Superior temporal gyrus (tissue), 1 donor: Measurements from ENCODE around the gene NOLC1.
"Not testable (repeated sequence)": the region's sequence is repeated elsewhere in the genome, so short reads cannot be mapped to it uniquely, and the experiment has no call there.

Experiments used
- DNase-seq: peaks from one replicate; pipeline ENCODE4 v3.0.0-alpha.2; 2016; ENCODE audit errors: extremely low spot score

NOLC1 gene

DNA sequence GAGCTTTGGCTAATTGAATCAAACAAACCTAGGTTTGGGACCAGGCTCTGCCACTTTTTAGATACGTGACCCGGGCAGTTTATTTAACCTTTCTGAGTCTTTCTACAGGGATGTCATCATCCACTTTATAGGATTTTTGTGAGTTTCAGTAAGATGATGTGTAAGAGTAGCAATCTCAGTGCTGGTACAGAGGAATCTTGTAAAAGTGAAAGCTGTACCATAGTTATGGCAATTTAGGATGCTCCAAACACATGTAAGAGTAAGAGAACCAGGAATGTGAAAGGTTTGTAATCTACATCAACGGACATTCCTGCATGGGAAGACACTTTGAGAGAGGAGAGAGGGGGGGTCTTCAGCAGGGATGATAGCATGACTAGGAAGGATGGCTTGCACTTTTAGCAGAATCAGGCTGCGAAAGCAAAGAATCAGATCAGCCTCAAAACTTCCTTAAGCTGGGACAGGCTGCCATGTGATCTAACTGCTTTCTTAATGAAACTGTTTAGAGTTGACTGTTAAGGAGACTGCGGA lies 968 bp downstream of the NOLC1 start:
- DNase-seq, result no peak

DNA sequence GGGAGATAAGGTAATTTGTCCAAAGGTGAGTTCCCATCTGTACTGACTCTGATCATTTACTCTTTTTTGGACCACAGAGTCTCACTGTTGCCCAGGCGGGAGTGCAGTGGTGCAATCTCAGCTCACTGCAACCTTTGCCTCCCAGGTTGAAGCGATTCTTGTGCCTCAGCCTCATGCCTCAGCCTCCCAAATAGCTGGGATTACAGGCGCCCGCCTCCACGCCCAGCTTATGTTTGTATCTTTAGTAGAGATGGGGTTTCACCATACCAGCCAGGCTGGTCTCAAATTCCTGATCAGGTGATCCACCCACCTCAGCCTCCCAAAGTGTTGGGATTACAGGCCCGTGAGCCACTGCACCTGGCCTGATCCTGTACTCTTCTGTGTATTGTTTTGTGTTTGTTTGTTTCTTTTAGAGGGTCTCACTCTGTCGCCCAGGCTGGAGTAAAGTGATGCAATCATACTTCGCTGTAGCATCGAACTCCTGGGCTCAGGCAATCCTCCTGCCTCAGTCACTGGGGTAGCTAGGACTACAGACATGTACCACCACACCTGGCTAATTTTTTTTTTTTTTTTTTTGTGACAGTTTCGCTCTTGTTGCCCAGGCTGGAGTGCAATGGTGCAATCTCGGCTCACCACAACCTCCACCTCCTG lies 2.4 kb downstream of the NOLC1 start:
- DNase-seq, result no peak

- no peak for DNase-seq
Measured at GRCh38 chr10:102157224-102157623, 5.0 kb downstream of the NOLC1 start.

DNA sequence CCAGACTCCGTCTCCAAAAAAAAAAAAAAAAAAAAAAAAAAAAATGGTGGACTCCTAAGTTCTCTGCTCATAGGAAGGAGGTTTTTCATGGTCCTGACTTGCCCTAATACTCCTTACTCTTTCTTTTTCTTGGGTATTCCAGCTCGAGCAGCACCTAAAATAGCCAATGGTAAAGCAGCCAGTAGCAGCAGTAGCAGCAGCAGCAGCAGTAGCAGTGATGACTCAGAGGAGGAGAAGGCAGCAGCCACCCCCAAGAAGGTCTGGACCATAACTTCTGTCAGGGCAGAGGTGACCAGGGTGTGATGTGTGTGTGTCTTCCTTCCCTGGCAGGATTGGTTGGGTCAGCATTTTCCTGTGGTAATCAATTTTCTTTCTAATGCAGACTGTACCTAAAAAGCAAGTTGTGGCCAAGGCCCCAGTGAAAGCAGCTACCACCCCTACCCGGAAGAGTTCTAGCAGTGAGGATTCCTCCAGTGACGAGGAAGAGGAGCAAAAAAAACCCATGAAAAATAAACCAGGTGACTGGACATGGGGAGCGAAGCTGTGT lies 6.9 kb downstream of the NOLC1 start:
- DNase-seq, result no peak

GRCh38 chr10:102159831-102160230 lies 7.6 kb downstream of the NOLC1 start:
- no peak for DNase-seq

GRCh38 chr10:102163342-102163989 lies 11.3 kb downstream of the NOLC1 start:
- no peak for DNase-seq

DNA sequence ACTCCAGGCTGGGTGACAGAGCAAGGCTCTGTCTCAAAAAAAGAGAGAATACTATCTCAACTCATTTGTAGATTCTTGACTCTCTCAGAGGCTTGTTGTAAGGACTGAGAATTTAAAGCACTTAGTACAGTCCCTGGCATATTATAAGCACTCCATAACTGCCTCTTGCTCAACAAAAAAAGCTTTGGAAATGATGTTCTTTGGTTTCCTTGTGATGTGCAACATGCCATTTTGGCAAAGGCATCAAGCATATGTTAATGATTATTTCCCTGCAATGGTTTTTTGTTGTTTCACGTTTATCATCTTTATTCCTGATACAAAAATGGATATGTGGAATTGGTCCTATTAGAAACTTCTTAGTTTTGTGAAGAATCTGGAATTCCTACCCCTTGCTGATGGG lies 15.7 kb downstream of the NOLC1 start:
- no peak for DNase-seq

GRCh38 chr10:102170602-102171001 lies 18.4 kb downstream of the NOLC1 start:
- no peak for DNase-seq

GRCh38 chr10:102172288-102172687 lies 20.1 kb downstream of the NOLC1 start:
- no peak for DNase-seq

- peak; percentile 20 for DNase-seq
Measured at GRCh38 chr10:102175415-102175814, 23.2 kb downstream of the NOLC1 start.

- DNase-seq, result no peak
Measured at GRCh38 chr10:102184606-102185005, 32.4 kb downstream of the NOLC1 start.

DNA sequence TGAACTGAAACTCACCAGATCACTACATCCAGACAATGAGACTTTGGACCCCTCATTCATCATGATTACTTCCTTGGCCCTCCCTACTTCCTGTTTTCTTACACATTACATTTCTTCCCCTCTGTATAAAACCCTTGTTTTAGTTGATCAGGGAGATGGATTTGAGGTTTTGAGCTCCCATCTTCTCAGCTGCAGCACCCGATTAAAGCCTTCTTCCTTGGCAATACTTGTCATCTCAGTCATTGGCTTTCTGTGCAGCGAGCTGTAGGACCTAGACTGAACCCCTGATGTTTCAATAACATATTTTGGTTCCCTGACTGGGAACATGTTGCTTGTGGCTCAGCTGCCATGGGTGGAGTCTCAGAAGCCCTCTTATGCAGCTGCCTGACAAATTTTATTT lies 33.1 kb downstream of the NOLC1 start:
- no peak for DNase-seq

DNA sequence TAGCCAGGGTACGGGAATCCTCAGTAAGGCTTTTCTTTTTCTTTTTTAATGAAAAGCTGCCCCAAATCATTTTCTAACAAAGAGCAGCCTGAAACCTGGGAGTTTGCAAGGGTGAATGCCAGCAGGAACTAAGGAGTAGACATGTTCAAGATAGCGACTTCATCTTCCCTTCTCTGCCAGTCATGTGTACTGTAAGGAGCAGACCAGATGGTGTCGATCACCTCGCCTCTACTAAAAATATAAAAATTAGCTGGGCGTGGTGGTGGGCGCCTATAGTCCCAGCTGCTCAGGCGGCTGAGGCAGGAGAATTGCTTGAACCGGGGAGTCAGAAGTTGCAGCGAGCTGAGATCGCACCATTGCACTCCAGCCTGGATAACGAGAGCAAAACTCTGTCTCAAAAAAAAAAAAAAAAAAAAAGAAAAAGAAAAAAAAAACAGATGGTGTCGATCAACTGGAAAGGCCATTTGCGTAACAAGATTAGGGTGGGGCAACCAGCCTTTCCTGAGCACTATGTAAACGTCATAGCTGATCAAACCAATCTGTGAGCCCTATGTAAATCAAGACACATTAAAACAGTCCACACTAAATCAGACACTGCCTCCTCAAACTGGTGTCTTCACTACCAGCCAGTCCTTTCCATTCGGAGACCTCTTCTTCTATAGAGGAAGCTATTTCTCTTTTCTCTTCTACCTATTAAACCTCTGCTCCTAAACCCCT lies 33.8 kb downstream of the NOLC1 start:
- no peak for DNase-seq

GRCh38 chr10:102188298-102188940 lies 36.2 kb downstream of the NOLC1 start:
- no peak for DNase-seq

DNA sequence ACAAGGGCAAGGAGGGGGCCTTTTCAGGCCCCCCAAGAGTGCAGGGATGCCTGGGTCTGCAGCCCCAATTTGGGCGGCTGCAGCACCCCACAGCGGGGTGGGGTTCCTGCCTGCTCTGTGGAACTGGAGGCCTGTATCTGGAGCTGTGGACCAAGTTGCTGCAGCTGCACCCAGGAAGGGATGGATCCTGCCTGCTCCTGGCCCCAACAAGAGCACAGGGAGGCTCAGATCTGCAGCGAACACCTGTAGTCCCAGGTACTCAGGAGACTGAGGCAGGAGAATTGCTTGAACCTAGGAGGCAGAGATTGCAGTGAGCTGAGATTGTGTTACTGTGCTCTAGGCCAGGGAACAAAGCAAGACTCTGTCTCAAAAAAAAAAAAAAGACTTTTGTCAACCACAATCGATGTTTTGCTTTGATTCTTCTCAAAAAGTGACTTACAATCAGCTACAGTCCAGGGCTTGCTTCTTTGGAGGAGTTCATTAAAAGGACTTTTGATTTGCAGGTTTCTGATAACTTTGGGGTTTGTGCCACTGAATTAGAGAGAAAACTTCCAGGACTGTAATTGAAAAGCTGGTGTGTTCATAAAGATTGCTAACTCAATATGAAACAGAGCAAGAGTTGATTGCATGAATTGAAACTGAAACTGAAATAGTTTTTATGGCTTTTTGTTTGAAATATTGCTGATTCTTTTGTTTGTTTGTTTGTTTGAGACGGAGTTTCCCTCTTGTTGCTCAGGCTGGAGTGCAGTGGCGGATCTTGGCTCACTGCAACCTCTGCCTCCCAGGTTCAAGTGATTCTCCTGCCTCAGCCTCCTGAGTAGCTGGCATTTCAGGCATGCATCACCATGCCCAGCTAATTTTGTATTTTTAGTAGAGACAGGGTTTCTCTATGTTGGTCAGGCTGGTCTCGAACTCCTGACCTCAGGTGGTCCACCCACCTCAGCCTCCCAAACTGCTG lies 37.0 kb downstream of the NOLC1 start:
- DNase-seq, result not testable (repeated sequence)

DNA sequence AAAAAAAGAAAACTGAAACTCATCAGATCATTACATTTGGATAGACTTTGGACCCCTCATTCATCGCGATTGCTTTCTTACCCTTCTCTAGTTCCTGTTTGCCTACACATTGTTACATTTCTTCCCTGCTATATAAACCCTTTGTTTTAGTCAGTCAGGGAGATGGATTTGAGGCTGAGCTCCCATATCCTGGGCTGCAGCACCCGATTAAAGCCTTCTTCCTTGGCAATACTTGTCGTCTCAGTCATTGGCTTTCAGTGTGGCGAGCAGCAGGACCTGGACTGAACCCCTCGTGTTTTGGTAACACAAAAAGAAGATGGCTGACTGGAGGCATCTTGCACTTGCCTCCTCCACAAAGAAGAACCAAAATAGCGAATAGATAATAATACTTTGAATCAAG lies 39.8 kb downstream of the NOLC1 start:
- DNase-seq, result no peak

- no peak for DNase-seq
Measured at GRCh38 chr10:102195296-102195870, 43.2 kb downstream of the NOLC1 start.

GRCh38 chr10:102196893-102197292 lies 44.7 kb downstream of the NOLC1 start:
- DNase-seq, result no peak

- no peak for DNase-seq
Measured at GRCh38 chr10:102198027-102198426, 45.8 kb downstream of the NOLC1 start.
